Endothelial cell of umbilical vein (primary cell): ENCODE measurements around the gene GPR162. TPM values are rescaled to one million over a fixed set of nuclear protein-coding genes. Genes with fewer than 3 reads are reported as not detected.

Experiments
- BruUV-seq: library from RNA; stranded (reverse); fragments of 400-500 nt; replicated peaks from 2 replicates; lab custom pipeline; 2021; lab: Mats Ljungman, UMichigan
- CTCF ChIA-PET: fragments of 300-600, 350-600 bp; sonication (Branson Sonifier 250); formaldehyde crosslinking; loops from one replicate; lab custom pipeline; 2021; ENCODE audit warnings: antibody characterized with exemption, inconsistent platforms; lab: Charles Lee
- POLR2A ChIA-PET: fragments of 300-600, 350-600 bp; sonication (Branson Sonifier 250); formaldehyde crosslinking; loops from one replicate; lab custom pipeline; 2021; ENCODE audit warnings: antibody characterized with exemption, inconsistent platforms; lab: Charles Lee
- DNase-seq: peaks from one replicate; pipeline ENCODE4 v3.0.0-alpha.2; 2011; ENCODE audit warnings: low read depth, low spot score
- FAIRE-seq: peaks from 2 replicates; lab custom pipeline; 2011; peaks lifted over from hg19 to GRCh38; lab: Jason Lieb, UNC
- H2AFZ ChIP-seq: 2 replicates; pipeline ENCODE4 v1.6.0; 2012; ENCODE audit warnings: low read depth, low read length, control low read depth, inconsistent platforms
- H3K27ac ChIP-seq: 2 replicates; pipeline ENCODE4 v1.5.1; 2011; ENCODE audit warnings: low read depth, mild to moderate bottlenecking, control low read depth, low read length, moderate library complexity; ENCODE audit not compliant: insufficient read depth
- H3K27me3 ChIP-seq, 2 experiments: 2 replicates each; pipeline versions ENCODE4 v1.6.0 to v1.6.1; 2011; ENCODE audit warnings: low read length in 2 of 2, mixed read lengths in 1 of 2; ENCODE audit not compliant: control insufficient read depth in 2 of 2, insufficient read depth in 2 of 2
- H3K36me3 ChIP-seq, 2 experiments: 2 replicates in 1 of 2; 3 replicates in 1 of 2; pipeline ENCODE4 v1.5.1; 2011; ENCODE audit warnings: low read length in 2 of 2, mild to moderate bottlenecking in 1 of 2, moderate library complexity in 1 of 2; ENCODE audit not compliant: control insufficient read depth in 2 of 2, insufficient read depth in 2 of 2; ENCODE audit errors: extremely low read depth in 1 of 2
- H3K4me1 ChIP-seq: 3 replicates; pipeline ENCODE4 v1.5.1; 2011; ENCODE audit warnings: mild to moderate bottlenecking, low read length; ENCODE audit not compliant: control insufficient read depth, insufficient read depth; ENCODE audit errors: extremely low read depth
- H3K4me2 ChIP-seq: 2 replicates; pipeline ENCODE4 v1.6.1; 2011; ENCODE audit warnings: low read length, control low read depth, mixed read lengths; ENCODE audit not compliant: insufficient read depth
- H3K4me3 ChIP-seq, 3 experiments: fragments of 200-600 bp in 1 of 3; sonication (generic), shearing (Covaris generic) in 1 of 3; replicated peaks in 1 of 3; 2 replicates each; pipeline ENCODE4 v1.5.1; 2011 to 2016; ENCODE audit warnings: control low read depth in 3 of 3, low read length in 3 of 3, mild to moderate bottlenecking in 2 of 3, inconsistent platforms in 1 of 3, low read depth in 1 of 3, moderate library complexity in 1 of 3; ENCODE audit not compliant: insufficient read depth in 1 of 3
- H3K79me2 ChIP-seq: 2 replicates; pipeline ENCODE4 v1.6.0; 2012; ENCODE audit warnings: low read length, inconsistent platforms; ENCODE audit not compliant: control insufficient read depth, insufficient read depth
- H3K9ac ChIP-seq: replicated peaks from 2 replicates; pipeline ENCODE3; 2011; ENCODE audit warnings: low read length, control low read depth; ENCODE audit not compliant: insufficient read depth; ENCODE audit errors: extremely low read depth
- H3K9me1 ChIP-seq: replicated peaks from 3 replicates; pipeline ENCODE4 v1.6.0; 2011; ENCODE audit warnings: mild to moderate bottlenecking, low read length; ENCODE audit not compliant: control insufficient read depth, insufficient read depth; ENCODE audit errors: extremely low read depth
- H3K9me3 ChIP-seq: replicated peaks from 2 replicates; pipeline ENCODE4 v1.5.1; 2012; ENCODE audit warnings: low read length, inconsistent platforms; ENCODE audit not compliant: control insufficient read depth, insufficient read depth
- H4K20me1 ChIP-seq: replicated peaks from 2 replicates; pipeline ENCODE3; 2011; ENCODE audit warnings: mild to moderate bottlenecking, low read length; ENCODE audit not compliant: control insufficient read depth, insufficient read depth; ENCODE audit errors: extremely low read depth
- CTCF ChIP-seq, 2 donors: IDR thresholded peaks; 1 replicate in 1 of 2; 2 replicates in 1 of 2; pipeline ENCODE4 v1.5.1; 2011; ENCODE audit warnings: low read length in 2 of 2, mild to moderate bottlenecking in 2 of 2, moderate library complexity in 2 of 2, control low read depth in 1 of 2, inconsistent platforms in 1 of 2, low read depth in 1 of 2; ENCODE audit not compliant: insufficient read depth in 1 of 2; ENCODE audit errors: extremely low read depth in 1 of 2
- EZH2 ChIP-seq: IDR thresholded peaks from 2 replicates; pipeline ENCODE4 v1.6.1; 2012; ENCODE audit warnings: borderline replicate concordance, low read depth, mild to moderate bottlenecking, moderate library complexity, low read length, inconsistent platforms; ENCODE audit not compliant: severe bottlenecking
- FOS ChIP-seq: IDR thresholded peaks from 2 replicates; pipeline ENCODE4 v1.6.1; 2011; ENCODE audit warnings: mild to moderate bottlenecking, low read length, moderate library complexity, borderline replicate concordance; ENCODE audit not compliant: insufficient read depth
- GATA2 ChIP-seq: IDR thresholded peaks from 2 replicates; pipeline ENCODE4 v1.7.0; 2011; ENCODE audit warnings: low read depth, mild to moderate bottlenecking, moderate library complexity, mixed read lengths, low read length; ENCODE audit not compliant: insufficient read length, insufficient read depth
- JUN ChIP-seq: IDR thresholded peaks from 2 replicates; pipeline ENCODE4 v1.6.1; 2011; ENCODE audit warnings: borderline replicate concordance, low read depth; ENCODE audit not compliant: insufficient read length, insufficient read depth
- MAX ChIP-seq: IDR thresholded peaks from 2 replicates; pipeline ENCODE4 v1.6.1; 2011; ENCODE audit not compliant: insufficient read depth, insufficient read length
- MYC ChIP-seq: IDR thresholded peaks from one replicate; pipeline ENCODE4 v1.6.1; 2011; ENCODE audit warnings: mild to moderate bottlenecking, low read depth, low read length
- POLR2A ChIP-seq: IDR thresholded peaks from 2 replicates; pipeline ENCODE4 v1.6.1; 2012; ENCODE audit warnings: low read depth, mild to moderate bottlenecking, control low read depth, low read length
- POLR2AphosphoS5 ChIP-seq: IDR thresholded peaks from 2 replicates; pipeline ENCODE4 v1.6.1; 2012; ENCODE audit warnings: low read depth, mild to moderate bottlenecking, control low read depth, low read length, moderate library complexity; ENCODE audit not compliant: insufficient read depth
- dilution Hi-C: fragments of 300-500 bp; cut with MboI; formaldehyde crosslinking; loops from one replicate; pipeline ENCODE4 v1.15.0; 2019; ENCODE audit warnings: low sequenced_read_pairs; ENCODE audit not compliant: extremely low pct_ligation_motif_present
- intact Hi-C: fragments of 100-400 bp; cut with micrococcal nuclease; formaldehyde crosslinking; loops from one replicate; pipeline ENCODE4 v1.10.0; 2022
- polyA plus RNA-seq, 4 experiments: library from polyadenylated mRNA; depleted of rRNA in 3 of 4; stranded (reverse) in 3 of 4; unstranded in 1 of 4; fragments of >200 nt; gene quantifications; 2 replicates each; pipeline versions ENCODE4 v1.2.1 to v1.2.3, GENCODE V29; 2011 to 2012; ENCODE audit warnings: missing spikeins in 1 of 4
- total RNA-seq: library from RNA; stranded (reverse); gene quantifications from 2 replicates; pipeline ENCODE4 v1.2.3, GENCODE V29; 2021

GPR162 gene
- total and polyA plus RNA-seq, 2 donors (not counting 3 experiments of a cell fraction or from before 2014, with no cell fraction given), result 9.7 to 13.7 TPM

- Histone ChIP-seq H3K36me3 (peaks cover 9 to 28% of the 10 kb centered on the region in 2 experiments), H2AFZ (no peak overlapping the region), H3K79me2 (peaks cover 37% of the 10 kb centered on the region), H3K4me1 (peaks cover 24% of the 10 kb centered on the region), H3K4me3 (no peak overlapping the region), H3K27me3 (no peaks in the 10 kb centered on the region), H3K9me3 (no peaks in the 10 kb centered on the region), H3K9ac (no peak overlapping the region), H3K27ac (no peak overlapping the region), H4K20me1 (no peaks in the 10 kb centered on the region), H3K4me2 (no peak overlapping the region), H3K9me1 (no peaks in the 10 kb centered on the region)
- ChIA-PET CTCF (interaction anchor here (1.8 kb wide), 1 partner anchor 13 kb away, joined by 3 read pairs; no protein-coding TSS in a partner anchor), POLR2A (no interaction called here)
- dilution Hi-C loops, result no loop called here
- DNase-seq (no peak), FAIRE-seq (no peak)
- intact Hi-C loops, result no loop called here
- BruUV-seq, result no TSS peak
- TF ChIP-seq EZH2, result no peak
- no peak for TF ChIP-seq MYC
- TF ChIP-seq GATA2, result no peak
- no peak for TF ChIP-seq JUN
- no peak for TF ChIP-seq CTCF (IDR thresholded peaks at IDR 0.05; ENCODE audit: extremely low read depth in 1 of 2, insufficient read depth in 1 of 2, low read depth in 1 of 2, low read length in 2 of 2)
- TF ChIP-seq POLR2A, result no peak
- TF ChIP-seq MAX, result no peak
- TF ChIP-seq FOS, result no peak
- no peak for TF ChIP-seq POLR2AphosphoS5
Observed at GRCh38 chr12:6849427-6849826, 27.8 kb downstream of the GPR162 start.
